ENCODE measurements around the gene SMC3. TPM values are rescaled to one million over a fixed set of nuclear protein-coding genes. Genes with fewer than 3 reads are reported as not detected.
"Not testable (repeated sequence)": the region's sequence is repeated elsewhere in the genome, so short reads cannot be mapped to it uniquely, and the experiment has no call there.

The SMC3 gene
- total RNA-seq, 1 donor from 2014 or later = 48.6 TPM

DNA sequence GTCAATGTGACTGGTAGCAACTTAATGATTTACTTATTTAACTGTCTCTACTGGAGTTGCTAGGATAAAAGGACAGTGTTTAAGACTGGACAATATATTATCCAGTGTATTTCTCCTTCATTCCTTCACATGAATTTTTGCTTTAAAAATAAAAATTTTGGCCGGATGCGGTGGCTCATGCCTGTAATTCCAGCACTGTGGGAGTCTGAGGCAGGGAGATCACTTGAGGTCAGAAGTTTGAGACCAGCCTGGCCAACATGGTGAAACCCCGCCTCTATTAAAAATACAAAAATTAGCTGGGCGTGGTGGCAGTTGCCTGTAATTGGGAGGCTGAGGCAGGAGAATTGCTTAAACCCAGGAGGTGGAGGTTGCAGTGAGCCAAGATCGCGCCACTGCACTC lies 71.6 kb downstream of the SMC3 start:
- not testable (repeated sequence) for DNase-seq (ENCODE audit: low spot score); ATAC-seq

DNA sequence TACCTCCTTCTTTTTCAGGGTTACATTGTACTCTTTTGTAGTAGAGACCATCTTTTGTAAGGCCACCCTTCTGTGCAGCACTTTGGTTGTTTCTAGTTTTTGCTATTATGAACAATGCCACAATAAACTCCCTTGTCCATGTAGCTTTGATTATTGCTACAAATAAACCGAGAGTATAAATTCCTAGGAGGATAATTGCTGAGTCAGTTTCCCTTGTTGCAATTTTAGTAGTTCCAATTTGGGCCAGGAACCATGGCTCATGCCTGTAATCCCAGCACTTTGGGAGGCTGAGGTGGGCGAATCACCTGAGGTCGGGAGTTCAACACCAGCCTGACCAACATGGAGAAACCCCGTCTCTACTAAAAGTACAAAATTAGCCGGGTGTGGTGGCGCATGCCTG lies 72.4 kb downstream of the SMC3 start:
- ATAC-seq; DNase-seq (ENCODE audit: low spot score); intact Hi-C loops (cut with DNase I): not testable (repeated sequence)

More for the DNA sequence above, 71.6 kb downstream of the SMC3 start:
- intact Hi-C loops (cut with DNase I) = not testable (repeated sequence)

DNA sequence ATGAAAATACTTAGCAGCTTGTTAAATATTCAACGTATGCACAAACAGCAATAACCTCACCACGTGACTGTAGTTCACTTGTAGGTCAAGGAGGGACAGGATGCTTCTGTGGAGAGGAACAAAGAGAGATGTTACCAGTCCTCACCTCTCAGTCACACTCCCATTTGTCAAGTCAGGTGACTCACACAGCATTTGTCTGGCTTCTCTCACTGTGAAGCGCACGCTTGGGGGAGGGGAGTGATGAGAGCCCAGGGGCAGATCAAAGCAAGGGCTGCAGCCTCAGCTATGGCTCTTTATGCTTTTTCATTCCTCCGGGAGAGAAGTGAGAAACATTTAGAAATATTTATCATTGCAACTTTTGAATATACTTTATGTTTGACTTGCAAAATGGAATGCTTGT lies 73.8 kb downstream of the SMC3 start:
- no peak for ATAC-seq
- DNase-seq (ENCODE audit: low spot score) = no peak
- intact Hi-C loops (cut with DNase I) = no loop called here

DNA sequence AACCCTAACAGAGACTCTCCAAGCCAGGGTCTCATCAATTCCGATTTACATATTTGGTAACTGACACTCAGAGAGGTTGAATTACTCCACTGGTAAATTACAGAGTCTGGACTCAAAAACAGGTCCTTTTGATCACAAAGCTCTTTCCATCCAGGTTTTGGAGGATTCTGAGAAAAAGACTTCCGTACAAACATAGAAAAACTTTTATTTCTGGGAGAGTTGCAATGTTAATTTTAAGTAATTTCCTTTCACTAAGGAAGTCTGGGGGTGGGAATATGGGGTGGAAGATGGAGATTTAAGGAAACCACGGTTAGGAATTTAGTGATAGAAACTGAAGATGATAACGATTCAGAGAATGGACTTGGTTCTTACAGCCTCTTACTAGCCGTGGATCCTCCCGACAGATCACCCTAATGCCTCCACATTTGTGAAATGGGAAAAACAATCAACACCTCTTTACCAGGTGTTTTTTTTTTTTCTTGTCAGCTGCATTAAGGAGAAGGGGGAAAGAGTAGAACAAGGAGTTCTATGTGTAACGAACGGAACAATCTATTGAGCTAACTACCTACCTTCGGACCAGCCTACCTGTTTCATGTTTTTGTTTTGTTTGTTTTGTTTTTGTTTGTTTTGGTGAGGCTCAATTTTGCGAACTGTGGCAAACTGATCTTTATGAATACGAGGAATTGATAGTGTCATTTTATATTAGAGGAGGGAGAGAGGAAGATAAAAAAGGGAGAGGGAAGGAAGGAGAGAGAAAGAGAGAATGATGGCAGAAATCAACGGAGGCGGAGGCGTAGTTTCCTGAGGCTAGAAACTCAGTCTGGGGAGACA lies 74.9 kb downstream of the SMC3 start:
- no peak for ATAC-seq
- DNase-seq (ENCODE audit: low spot score) = no peak
- intact Hi-C loops (cut with DNase I) = no loop called here

DNA sequence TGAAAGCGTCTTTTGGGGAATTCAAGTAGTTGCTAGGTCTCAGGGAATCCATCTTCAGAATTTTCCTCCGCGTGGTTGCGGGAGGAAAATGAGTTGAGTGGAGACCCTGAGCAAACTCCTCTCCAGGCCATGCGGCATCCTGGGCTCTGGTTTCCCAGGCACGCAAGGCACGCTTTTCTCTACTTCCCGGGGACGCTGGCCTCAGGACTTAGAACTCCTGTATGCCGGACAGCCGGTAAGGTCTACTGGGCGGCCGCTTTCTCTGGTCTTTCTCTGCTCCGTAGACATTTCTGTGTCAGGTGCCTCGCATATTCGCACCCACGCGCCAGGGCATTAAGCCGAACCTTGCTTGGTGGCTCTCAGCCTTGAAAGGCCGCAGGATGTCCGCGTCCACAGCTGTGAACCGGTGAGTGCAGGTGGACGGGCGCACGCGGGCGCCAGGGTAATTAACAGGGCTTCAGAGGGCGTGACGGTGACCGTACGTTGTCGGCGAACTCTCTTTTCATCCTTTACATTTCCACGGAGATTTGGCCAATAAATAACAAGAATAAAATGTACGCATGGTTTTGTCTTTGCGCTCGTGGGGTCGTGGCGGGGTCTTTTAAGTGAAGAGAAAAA lies 75.6 kb downstream of the SMC3 start:
- ATAC-seq (peak; percentile 15), DNase-seq (ENCODE audit: low spot score) (no peak)
- intact Hi-C loops (cut with DNase I) = no loop called here

DNA sequence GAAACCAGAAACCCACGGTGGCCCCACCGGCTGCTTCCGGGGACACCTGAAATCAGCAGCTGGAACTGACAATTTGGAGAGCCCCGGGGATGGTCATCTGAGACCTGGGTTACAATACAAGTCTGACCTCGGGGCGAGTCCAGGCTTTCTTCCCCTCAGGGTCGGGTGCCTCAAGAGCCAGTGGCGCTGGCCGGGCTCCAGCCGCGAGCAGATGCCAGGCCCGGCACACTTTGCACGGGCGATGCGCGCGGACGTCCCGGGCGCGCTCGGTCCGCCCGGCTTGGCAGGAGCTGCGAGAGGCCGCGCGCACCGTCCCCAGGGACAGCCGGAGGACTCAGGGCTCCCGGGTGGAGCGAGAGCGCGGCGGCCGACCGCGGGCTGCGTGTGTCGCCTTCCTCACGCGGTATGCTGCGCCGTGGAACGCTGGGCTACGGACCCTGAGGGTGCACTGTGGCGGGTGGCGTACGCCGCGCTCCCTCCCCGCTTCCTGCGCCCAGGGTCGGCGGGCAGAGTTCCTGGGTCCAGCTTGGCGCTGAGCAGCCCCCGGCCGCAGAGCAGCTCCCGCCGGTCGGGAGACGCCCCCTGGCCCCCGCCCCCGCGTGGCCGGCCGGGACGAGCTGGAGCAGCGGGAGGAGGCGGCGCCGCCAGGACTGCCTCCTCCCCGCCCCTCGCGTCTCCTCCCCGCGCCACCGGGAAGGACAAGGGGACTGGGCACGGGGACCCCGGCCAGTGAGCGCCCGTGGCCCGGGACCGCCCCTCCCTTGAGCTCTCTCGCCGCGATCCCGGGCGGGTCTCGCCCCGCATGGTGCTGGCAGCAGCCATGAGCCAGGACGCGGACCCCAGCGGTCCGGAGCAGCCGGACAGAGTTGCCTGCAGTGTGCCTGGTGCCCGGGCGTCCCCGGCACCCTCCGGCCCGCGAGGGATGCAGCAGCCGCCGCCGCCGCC lies 76.4 kb downstream of the SMC3 start, which contains the start of gene RBM20:
Gene RBM20 (plus strand): TSS at position 684 of the 945 bp plus-strand sequence. CDS start 119 bp downstream, at position 803.
- ATAC-seq = peak; percentile 56
- no peak for DNase-seq (ENCODE audit: low spot score)
- intact Hi-C loops (cut with DNase I) = no loop called here

DNA sequence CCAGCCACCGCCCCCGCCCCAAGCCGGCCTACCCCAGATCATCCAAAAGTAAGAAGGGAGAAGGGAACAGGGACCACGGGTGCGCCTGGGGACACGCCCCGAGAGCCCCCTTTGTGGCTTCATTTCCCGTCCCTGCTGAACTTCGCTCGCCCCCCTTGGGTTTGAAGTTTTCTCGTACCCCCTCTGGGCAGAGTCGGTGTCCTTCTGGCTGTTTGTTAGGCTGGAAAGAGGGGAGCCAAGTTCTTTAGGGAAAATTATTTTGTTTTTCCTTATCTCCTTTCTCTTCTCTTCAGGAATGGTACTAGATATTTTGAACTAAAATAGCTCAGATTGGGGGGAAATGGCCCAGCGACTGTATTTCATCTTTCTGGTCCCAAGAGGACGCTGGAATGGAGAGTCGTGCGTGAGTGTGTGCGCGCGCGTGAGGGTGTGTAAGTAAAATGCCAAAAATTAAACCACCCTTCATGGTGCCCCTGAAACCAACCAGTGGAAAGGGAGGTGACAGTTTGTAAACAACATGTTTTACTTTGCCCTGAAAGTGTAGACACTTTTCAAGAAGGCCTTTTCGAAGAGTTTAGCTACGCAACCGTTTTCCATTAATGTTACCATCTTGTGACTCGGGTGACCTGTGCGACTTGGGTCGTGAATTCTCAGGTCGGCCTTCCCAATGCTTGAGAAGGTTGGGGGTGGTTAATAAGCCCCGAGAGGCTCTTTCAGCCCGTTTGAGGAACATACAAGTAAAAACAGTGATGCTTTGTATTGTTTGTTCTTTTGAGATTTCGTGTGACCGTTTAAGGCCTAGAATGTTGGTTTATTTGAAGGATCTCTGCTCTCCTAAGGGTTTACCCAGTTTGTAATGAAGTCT lies 77.3 kb downstream of the SMC3 start:
- intact Hi-C loops (cut with DNase I) = no loop called here
- DNase-seq (ENCODE audit: low spot score) (no peak), ATAC-seq (no peak)

DNA sequence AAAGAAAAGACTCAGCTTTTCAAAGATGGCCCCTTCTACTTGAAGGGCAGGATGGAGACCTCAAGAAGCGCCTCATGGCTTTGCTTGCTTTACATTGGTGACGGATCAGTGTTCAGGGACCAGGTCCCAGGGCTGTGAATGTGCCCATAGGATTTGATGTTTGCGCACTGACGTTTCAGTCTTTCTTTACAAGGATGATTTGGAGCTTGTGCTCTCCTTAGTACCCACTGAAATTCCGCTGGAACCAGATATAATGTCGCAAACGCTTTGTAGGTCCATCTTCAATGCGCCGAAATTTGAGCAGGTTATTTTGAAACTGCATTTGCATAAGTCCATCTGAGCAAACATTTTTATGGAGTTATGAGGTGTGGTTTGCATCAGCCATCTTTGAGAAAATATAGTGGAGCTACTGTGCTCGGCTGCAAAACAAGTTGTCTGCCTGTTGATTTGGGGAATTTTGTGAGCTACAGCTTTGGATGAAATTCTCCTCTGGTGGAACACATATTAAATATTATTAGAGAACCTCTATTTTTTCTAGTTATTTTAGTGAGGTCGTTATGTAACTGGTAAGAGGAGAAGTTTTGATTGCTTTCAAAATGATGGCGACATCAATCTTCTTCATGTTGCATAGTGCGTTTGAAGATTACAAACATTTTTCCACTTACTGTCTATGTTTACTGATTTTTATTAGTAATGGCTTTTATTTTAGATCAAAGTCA lies 79.1 kb downstream of the SMC3 start:
- no peak for DNase-seq (ENCODE audit: low spot score)
- intact Hi-C loops (cut with DNase I) = no loop called here
- ATAC-seq = no peak

DNA sequence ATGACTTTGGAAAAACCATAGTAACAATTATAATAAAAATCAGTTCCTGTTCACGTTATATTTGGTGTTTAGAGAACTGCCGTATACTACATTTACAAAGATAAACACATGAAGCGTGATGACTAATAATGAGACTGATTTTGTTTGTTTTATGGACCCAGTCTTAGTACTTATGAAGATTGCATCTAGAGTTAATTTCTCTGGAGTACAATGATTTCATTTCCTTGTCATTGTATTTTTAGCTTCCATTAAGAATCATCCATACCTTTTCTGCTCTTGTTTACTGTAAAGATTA lies 79.6 kb downstream of the SMC3 start:
- DNase-seq (ENCODE audit: low spot score) (no peak), ATAC-seq (no peak)
- intact Hi-C loops (cut with DNase I) = no loop called here

DNA sequence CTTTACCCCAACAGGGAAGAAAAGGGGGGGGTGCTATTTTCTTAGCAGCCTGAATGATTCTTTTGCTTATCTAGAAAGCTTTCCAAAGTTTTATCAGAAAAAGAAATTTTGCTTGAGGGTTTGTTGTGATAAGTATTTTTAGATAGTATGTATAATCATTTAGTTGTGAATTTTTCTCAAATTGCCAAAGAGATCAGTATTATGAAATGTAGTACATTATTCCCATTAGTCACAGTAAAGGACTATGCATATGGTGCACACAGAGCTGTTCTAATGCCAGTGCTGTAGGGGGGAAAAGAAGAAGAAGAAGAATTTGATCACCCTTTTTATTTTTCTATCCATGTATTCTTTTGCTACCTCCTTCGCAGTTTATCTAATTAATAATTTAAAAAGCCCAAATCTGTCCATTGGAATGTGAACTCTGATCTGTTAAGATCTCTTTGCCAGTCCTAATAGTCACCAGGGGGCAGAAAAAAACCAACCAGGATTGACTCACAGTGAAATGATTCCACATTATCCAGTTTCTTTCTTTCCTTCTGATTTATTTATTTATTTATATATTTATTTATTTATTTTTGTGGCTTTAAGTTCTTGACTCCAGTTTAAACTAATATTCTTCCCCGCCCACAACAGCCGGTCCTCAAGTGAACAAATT lies 81.3 kb downstream of the SMC3 start:
- no peak for DNase-seq (ENCODE audit: low spot score)
- intact Hi-C loops (cut with DNase I) = no loop called here
- ATAC-seq = no peak

DNA sequence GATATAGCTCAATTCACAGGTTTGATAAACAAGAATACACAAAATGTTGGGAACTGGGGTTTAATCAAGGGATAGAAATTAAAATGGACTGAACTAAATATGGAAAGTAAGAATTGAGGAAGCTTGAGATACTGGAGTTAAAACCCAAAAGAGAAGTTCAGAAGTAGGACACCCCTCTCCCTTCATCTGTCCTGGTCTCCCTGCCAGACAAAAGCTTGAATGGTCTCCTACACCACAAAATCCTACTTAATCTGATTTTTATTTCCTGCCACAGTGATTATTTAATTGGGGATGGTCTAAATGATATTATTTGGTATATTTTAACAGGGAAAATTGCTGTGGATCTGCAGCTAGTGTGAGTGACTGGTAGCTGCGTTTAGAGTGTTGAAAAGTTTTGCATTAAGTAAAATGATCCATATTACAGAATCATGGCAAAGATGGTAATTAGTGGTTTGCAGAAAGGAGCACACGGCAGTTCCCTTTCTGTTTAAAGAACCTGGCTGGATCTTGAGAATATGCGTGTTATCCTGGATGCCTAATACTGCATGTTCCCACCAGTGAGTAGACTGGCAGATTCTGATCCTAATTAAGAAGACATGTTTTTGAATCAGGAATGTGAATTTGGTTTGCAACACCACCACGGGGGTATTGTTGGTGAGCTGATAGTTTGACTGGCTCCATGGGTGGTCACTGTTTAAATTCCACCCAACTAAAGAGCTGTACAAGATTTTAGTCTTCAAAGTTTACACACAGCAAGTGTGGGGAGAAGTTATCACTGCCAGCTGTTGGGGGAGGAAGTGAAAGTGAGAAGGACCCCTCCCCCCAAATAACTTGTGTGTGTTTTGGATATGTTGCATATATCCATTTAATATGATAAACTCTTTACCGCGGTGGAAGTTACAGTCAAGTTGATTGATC lies 82.1 kb downstream of the SMC3 start:
- no peak for ATAC-seq
- DNase-seq (ENCODE audit: low spot score) = no peak
- intact Hi-C loops (cut with DNase I) = no loop called here

DNA sequence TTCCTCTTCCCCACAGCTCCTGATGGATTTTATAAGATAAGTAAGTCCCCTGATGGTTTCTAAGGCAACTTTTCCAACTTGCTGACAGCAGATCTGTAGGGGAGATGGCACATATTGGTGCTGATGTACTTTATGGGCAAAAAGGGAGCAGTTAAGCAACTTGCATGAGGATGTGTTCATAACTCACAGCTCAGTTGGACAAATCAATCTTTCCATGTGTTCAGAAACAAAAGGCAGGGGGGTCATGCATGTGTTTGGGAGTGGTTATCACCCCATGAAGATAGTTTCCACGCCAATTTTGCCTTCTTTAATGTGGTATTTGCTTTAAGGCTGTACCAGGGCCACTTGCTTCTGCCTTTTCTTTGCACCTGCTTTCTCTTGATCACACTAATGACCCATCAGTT lies 82.8 kb downstream of the SMC3 start:
- ATAC-seq (no peak), DNase-seq (ENCODE audit: low spot score) (no peak)
- intact Hi-C loops (cut with DNase I) = no loop called here

DNA sequence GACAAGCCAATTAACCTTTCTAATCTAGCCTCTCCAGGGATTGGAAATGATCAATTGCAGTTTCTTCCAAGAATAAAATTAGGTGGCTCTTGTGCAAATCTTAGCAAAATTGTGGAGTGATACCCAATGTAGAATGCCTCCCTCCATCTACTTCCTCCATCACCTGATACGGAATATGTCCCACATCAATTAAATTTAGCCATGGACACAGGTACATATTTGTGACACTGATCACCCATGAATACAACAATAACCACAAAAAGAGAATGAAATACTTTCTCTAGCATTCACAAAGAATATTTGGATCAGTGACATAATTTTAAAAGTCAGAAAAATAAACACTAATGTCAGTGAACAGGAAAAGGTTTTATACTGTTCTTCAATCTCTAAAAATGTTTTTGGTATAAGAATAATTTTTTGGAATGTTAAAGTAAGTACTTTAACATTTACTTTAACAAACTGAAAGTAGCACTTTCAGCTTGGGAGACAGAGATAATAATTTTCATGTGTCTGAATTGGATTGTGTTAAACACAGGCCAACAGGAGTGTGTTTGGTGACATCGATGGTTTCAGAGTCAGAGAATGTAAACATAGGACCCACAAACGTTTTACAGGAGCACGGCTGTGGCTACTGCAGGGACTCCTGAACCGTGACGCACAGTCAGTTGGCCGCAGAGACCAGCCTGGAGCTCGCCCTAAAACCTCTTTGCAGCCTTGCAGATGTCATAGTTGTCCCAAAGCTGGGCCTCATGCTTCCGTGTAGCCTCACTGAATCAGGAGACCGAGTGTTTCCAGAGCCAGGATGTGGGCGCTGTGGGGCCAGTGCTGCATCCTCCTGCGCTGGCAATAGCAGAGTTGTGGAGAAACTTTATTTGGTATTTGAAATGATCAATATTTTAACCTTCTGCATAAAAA lies 83.8 kb downstream of the SMC3 start:
- DNase-seq (ENCODE audit: low spot score) = no peak
- ATAC-seq = peak; percentile 71
- intact Hi-C loops (cut with DNase I) = no loop called here

DNA sequence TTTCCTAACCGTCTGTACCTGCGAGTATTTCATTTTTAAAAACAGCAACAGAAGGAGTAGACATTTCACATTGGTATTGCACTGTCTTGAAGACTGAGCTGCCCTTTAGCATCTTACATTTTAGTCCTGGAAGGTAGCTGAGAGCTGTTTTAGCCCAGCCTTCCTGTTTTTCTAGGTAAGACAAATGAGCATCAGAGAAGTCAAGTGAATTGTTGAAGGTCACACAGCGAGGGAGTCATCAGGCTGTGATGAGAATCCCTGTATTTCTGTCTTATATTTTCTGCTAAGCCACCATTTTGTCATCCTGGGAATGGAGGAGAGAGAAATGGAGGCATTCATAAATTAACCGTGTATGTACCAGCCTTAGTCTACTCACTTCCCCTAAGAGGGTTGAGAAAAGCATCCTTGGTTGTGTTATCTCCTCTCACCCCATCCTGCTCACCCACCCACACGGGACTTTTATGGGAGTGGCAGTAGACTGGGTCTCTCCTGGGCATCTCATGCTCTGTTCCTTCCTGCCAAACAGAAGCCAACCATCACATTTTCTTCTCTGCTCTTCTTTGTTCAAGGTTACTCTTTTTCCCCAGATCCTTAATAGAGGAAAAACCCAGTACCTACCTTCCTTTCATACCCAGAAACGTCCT lies 85.1 kb downstream of the SMC3 start:
- intact Hi-C loops (cut with DNase I) = no loop called here
- ATAC-seq (no peak), DNase-seq (ENCODE audit: low spot score) (no peak)

All from sciatic nerve (tissue), 2 donors.